IPS-NIHi11 (cell line): ENCODE results near the gene FFAR2.

Experiments used
- DNase-seq: peaks from one replicate; pipeline ENCODE4 v3.0.0; 2012; ENCODE audit warnings: mixed read lengths, low spot score

FFAR2 gene

GRCh38 chr19:35486268-35486708, 38.2 kb downstream of the FFAR2 start:
- no peak for DNase-seq

- no peak for DNase-seq
Observed at GRCh38 chr19:35487656-35488182, 39.7 kb downstream of the FFAR2 start.

- no peak for DNase-seq
Observed at GRCh38 chr19:35488677-35489076, 40.6 kb downstream of the FFAR2 start.

GRCh38 chr19:35490364-35490763, 42.3 kb downstream of the FFAR2 start, which contains the start of gene KRTDAP:
Gene KRTDAP (minus strand): TSS chr19:35490464. CDS start chr19:35490442, 22 bp downstream.
- DNase-seq, result no peak

GRCh38 chr19:35491836-35492360, 43.8 kb downstream of the FFAR2 start:
- no peak for DNase-seq

GRCh38 chr19:35493971-35494370, 45.9 kb downstream of the FFAR2 start:
- DNase-seq, result no peak

GRCh38 chr19:35495107-35496064, 47.3 kb downstream of the FFAR2 start:
- DNase-seq, result peak; percentile 92

GRCh38 chr19:35497406-35497805, 49.3 kb downstream of the FFAR2 start:
- DNase-seq, result no peak

- DNase-seq, result no peak
Observed at GRCh38 chr19:35498220-35498619, 50.2 kb downstream of the FFAR2 start.

- DNase-seq, result no peak
Observed at GRCh38 chr19:35498984-35499527, 51.0 kb downstream of the FFAR2 start.

GRCh38 chr19:35500611-35501010, 52.6 kb downstream of the FFAR2 start:
- no peak for DNase-seq
